RKO (cell line): Measurements from ENCODE around the gene SMPD1.
"Not testable (repeated sequence)": the region's sequence is repeated elsewhere in the genome, so short reads cannot be mapped to it uniquely, and the experiment has no call there.

Source experiments
- DNase-seq: peaks from one replicate; pipeline ENCODE4 v3.0.0-alpha.2; 2016; ENCODE audit warnings: low spot score

Gene SMPD1

DNA sequence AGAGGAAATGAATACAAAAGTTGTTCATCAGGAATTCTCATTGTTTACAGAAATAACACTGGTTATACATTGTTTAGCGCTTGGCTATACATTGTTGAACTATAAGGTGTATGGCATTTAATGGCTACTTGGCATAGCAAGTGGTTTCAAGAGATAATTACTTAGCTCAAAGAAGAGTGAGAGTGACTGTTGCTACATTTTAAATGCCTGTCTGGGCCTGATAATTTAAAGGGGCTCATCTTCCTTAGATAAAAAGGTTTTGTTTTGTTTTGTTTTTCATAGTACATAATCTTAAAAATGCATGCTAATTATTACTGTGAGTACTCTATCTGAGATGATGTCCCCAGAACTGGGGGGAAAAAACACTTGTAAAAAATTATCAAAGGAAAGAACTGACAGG lies 1.5 kb upstream of the SMPD1 start:
- no peak for DNase-seq

DNA sequence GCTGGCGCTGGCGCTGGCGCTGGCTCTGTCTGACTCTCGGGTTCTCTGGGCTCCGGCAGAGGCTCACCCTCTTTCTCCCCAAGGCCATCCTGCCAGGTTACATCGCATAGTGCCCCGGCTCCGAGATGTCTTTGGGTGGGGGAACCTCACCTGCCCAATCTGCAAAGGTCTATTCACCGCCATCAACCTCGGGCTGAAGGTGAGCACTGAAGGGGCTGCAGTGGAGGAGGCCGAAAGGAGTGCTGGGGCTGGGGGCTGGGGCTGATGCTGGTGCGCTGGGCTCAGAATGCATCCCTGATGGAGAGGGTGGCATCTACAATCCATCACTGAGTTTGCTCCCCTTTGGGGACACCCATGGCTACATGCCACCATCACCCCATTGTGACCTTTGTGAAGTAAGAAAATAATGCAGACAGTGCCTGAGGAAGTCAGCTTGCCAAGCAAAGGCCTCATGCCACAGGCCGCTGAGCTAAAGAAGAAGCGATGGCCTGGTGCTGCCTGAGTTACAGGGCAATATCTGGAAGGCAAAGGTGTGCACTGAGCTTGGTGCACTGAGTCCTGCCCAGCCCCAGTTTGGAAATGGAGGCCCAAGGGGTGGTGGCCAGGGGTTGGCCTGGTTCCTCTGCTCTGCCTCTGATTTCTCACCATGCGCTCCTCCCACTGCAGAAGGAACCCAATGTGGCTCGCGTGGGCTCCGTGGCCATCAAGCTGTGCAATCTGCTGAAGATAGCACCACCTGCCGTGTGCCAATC lies 620 bp downstream of the SMPD1 start:
- no peak for DNase-seq

GRCh38 chr11:6391537-6392134 lies 1.4 kb downstream of the SMPD1 start:
- DNase-seq, result no peak

DNA sequence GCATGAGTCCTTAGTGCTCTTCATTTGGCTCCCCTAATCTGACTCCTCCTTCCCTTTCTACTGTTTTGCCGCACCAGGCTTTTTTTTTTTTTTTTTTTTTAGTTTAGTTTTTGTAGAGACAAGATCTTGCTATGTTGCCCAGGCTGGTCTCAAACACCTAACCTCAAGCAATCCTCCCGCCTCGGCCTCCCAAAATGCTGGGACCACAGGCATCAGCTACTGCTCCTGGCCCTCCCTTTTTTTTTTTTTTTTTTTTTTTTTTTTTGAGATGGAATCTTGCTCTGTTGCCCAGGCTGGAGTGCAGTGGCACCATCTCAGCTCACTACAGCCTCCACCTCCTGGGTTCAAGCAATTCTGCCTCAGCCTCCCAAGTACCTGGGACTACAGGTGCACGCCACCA lies 2.0 kb downstream of the SMPD1 start:
- DNase-seq, result not testable (repeated sequence)

DNA sequence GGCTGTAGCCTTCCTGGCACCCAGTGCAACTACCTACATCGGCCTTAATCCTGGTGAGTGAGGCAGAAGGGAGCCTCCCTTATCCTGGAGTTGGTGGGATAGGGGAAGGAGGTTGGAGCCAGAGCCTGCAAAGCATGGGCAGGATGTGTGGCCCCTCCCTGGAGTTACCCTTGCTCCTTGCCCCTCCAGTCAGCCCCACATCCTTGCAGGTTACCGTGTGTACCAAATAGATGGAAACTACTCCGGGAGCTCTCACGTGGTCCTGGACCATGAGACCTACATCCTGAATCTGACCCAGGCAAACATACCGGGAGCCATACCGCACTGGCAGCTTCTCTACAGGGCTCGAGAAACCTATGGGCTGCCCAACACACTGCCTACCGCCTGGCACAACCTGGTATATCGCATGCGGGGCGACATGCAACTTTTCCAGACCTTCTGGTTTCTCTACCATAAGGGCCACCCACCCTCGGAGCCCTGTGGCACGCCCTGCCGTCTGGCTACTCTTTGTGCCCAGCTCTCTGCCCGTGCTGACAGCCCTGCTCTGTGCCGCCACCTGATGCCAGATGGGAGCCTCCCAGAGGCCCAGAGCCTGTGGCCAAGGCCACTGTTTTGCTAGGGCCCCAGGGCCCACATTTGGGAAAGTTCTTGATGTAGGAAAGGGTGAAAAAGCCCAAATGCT lies 3.9 kb downstream of the SMPD1 start:
- no peak for DNase-seq

GRCh38 chr11:6395470-6396060 lies 5.3 kb downstream of the SMPD1 start:
- no peak for DNase-seq

DNA sequence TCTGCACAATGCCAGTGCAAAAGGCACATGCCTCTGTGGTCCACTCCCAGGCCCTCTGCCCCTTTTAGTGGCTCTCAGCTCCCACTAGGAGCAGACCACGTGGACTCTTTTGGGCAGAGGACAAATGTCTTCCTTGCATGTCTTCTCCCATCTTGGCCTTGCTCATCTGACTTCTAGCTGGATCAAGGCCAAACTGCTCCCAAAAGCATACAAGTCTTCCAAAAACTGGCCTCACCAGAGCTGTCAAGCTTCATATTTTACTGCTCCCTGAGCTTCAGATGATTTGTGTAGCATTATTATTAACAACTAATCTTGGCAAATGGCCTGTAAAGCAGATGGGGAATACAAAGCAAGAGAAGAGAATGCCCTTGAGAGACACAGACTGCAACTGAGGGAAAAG lies 6.9 kb downstream of the SMPD1 start:
- no peak for DNase-seq

DNA sequence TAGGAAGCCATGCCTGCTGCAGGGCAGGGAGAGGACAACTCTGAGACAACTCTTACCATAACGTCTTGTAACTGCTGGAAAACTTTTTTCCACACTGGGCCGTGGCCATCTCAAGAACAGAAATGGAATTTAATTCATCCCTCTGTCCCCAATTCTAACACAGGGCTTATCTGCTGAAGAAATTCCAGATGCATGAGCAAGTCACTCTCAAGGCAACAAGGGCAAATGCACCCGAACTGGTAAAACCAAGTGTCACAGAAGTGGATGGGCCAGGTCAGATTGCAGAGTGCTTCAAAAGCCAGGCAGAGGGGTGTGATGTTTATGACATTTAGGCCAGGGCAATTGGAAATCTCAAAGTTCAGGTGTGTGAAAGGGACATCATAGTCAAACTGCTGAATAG lies 7.4 kb downstream of the SMPD1 start:
- DNase-seq, result no peak

DNA sequence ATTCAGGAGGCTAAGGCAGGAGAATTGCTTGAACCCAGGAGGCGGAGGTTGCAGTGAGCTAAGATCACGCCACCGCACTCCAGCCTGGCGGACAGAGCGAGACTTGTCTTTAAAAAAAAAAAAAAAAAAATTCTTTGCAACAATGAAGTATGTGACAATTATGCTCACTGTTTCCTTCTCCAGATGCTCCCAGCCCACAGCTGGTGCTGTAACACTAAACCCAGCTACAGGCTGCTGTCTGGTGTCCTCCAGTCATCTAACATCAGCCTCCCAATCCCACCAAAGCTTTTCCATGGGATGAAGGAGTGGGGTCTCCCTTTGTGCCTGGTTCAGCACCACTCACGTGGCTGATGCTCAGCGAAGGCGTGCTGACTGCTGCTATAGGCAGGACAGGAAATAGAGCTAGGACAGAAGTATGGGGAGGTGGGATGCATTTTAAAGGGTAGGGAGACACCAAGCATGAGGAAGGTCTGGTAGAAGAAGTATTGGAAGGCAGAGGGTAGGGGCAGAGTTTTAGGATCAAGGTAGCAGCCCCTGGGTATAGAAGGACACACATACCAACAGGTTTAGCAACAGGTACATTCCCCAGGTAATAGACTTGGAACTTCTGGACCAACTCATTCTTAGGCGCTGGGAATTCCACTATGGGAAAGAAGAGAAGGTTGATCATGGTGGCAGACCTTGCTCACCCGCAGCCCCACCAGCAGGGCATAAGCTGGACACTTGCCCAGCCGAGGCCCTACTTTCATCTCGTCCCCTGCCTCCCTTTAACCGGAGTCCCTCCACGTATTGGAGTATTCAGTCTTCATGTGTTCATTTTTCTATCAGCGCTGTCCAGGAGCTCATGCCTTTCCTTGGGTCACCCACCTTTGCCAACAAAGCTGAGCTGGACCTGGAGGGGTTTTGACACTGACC lies 10.4 kb downstream of the SMPD1 start:
- DNase-seq, result no peak

DNA sequence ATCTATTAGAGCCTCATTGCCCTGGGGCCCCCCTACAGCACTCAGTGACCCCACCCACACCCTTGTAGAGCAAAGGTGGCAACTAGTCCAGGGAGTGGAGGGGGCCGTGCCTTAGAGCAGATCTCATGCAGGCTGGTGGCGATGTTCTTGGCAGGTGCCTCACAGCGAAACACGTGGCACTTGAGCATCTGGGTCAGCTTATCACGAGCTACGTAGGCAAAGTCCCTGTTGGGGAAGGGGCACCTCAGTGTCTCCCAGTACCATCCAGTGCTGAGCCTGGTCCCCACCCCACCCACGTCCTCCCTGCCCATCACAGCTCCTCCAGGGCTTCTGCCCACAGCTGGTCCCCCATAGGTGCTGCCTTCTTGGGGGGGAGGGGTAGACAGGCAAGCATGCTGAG lies 11.2 kb downstream of the SMPD1 start:
- DNase-seq, result no peak

DNA sequence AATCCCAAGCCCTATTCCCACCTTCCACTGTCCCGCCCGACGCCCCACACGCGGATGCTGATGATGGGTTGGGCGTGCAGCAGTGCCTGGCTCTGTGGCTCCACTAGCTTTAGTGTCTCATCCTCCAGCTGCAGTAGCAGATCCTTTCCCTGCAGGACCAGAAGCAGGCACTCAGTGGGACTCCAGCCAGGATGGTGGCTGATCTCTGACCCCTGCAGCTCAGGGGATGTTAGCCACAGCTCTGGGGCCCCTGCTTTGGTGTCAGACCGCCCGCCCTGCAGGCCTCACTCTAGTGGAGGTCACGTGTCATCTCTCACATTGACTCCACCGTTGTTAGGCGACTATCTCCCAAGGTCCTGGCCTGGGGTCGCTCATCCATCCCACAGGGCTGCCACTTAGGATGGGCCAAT lies 11.8 kb downstream of the SMPD1 start:
- DNase-seq, result no peak

DNA sequence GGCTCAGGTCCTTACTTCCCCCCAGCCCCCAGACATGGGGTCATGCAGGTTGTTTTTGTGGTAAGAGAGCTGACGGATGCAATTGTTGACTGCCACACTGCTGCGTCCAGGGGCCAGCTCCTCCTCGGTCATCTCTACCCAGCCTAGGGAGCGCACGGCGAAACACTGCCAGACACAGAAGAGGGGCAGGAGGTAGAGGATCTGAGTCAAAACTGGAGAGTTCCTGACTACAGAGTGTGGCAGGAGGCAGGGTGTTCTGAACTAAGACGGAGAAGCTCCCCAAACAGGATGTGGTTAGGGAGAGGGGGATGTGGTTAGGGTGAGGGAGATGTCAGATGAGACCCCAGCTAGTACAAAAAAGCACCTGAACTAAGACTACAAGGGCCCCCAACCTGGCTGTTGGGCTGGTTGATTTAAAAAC lies 12.3 kb downstream of the SMPD1 start:
- no peak for DNase-seq

GRCh38 chr11:6403539-6403938 lies 13.3 kb downstream of the SMPD1 start:
- DNase-seq, result no peak

GRCh38 chr11:6404342-6405051 lies 14.2 kb downstream of the SMPD1 start:
- no peak for DNase-seq

DNA sequence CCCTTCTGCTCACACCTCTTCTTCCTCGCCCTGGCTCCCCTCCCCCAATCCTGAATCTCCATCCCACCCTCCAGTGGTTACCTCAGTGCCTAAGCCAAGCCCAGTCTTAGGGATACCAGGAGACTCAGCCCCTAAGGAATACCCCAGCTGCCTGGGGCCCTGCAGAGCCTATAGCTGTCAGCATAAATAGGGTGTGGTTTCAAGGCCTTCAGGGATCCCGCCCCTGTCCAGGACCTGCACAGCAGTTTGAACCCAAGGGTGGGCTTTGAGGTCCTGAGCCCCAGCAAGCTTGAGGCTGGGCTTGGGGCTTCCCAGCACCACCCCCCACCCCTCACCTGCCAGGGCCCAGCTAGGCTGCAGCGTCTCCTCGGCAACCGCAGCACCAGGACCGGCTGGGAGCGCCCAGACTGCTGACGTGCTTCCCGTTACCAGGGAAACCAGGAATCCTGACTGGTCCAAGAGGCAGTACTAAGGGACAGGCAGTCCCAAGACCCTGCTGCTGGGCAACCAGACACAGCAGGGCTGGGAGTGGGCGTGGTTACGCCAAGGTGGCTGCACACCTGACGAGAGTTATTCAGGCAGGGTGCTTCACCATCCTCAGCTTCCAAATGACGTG lies 14.9 kb downstream of the SMPD1 start:
- DNase-seq, result no peak

GRCh38 chr11:6405846-6406245 lies 15.6 kb downstream of the SMPD1 start:
- no peak for DNase-seq

DNA sequence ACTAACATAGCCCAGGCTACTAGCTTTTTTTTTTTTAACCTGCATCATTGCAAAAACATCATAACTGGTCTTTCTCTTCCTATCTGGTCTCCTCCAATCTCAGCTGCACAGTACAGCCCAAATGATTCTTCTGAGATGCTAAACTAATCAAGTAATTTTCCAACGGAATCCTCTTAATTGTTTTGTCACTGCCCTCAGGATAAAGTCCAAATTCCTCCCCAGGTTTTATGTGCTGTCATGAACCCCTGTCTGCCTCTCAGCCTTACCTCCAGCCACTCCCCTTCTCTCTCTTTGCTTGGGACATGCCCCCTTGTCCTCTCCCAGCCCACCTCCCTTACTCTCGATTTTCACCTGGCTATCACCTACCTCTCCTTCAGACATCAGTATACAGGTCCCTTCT lies 16.1 kb downstream of the SMPD1 start:
- no peak for DNase-seq

DNA sequence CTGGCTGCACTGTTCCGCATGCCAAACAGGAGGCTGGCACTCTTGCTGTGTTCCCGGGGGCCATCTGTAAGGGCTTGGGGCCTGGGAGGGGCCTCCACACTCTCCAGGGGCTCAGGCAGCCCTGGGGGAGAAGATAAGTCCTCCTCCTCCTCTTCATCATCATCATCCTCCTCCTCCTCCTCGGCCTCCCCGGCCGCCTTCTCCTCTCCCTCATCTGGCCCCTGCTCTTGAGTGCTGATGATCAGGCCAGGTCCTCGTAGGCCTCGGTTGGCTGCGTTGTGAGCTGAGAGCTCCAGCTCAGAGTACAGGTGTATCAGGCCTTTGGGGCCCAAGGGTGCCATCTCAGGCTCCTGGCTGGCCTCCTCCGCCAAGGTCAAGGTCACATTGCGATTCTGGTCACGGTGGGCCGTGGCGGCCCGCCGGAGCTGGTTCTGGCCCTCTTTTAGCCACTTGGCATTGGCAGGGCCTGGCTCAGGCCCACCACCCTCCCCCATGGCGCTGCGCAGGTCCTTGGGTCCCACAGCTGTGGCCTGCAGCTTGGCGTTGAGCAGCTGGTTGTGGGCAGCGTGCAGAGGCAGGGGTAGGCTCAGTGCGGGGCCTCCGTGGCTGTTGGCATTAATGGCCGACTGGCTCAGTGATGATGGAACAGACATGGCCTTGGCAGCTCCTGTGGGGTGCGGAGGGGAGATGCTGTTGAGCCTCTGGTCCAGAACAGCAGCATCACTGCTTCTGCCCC lies 20.6 kb downstream of the SMPD1 start:
- no peak for DNase-seq

GRCh38 chr11:6411594-6412031 lies 21.3 kb downstream of the SMPD1 start:
- no peak for DNase-seq

DNA sequence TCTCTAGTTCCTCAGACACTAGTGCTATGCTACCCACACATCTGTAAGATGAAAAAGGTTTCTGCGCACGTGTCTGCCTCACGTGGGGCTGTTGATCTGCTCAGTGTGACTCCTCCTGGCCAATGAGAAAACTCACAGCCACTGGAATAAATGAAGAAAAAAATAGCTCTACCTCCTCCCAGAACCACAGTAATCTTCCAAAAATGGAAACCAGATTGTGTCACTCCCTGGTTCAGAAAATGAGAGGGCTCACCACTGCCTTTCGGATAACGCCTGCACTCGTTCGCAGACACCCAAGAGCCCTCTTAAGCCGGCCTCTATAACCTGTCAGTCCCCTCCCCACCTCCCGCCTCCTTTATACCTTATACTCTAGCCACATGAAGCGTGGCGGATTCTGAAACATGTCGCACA lies 23.5 kb downstream of the SMPD1 start:
- no peak for DNase-seq
